HG02870 (cell line): ENCODE measurements around the gene PHYHD1.
A peak's percentile ranks its signal among the peaks of the same experiment; 100 is the strongest.
"Not testable (repeated sequence)": the region's sequence is repeated elsewhere in the genome, so short reads cannot be mapped to it uniquely, and the experiment has no call there.

Experiments
- ATAC-seq: cut with Tn5 transposase; IDR thresholded peaks from one replicate; pipeline ENCODE4 v1.9.1; 2021; ENCODE audit warnings: mild to moderate bottlenecking, moderate library complexity; ENCODE audit not compliant: unreplicated experiment

The PHYHD1 gene

GRCh38 chr9:128919402-128920089 is 1.2 kb upstream of the PHYHD1 start:
- ATAC-seq: no peak

DNA sequence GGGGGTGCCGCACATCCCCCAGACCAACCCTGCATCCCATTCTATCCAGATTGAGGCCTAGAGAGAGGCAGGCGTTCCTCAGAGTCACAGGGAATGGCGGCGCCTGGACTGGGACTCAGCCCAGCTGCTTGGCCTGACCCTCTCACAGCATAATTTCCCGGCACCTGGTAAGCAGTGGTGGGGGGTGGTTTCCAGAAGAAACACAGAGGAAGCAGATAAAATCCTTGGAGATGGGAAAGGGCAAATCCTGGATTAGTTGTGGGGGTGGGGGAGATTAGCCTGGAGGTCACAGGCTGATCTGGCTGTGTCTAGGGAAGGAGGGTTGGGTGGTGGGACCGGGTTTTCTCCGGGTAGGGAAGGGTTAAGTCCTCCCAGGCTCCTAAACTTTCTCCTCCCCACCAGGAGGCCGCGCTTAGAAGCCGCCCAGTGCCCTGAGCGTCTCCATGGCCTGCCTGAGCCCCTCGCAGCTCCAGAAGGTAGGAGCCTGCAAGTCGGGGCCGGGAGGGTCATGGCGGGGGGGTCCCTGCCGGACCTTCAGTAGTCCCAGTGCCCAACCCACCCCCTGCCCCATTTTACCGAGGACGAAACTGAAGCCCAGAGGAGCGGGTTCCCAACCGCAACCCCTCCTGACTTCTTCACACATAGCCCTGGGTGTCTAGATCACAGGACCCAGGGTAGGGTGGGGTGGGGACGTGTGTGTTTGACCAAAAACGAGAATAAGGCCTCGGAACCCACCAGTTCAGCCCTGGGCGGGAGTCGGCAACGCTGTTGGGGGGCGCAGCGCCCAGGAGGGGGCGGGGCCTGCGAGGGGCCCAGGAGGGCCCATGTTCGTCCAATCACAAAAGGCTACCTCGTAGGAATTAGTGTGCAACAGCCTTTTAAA is 1.3 kb downstream of the PHYHD1 start:
- ATAC-seq: no peak

GRCh38 chr9:128923493-128923883 is 2.7 kb downstream of the PHYHD1 start:
- no peak for ATAC-seq

GRCh38 chr9:128927731-128928411 is 7.1 kb downstream of the PHYHD1 start:
- no peak for ATAC-seq

DNA sequence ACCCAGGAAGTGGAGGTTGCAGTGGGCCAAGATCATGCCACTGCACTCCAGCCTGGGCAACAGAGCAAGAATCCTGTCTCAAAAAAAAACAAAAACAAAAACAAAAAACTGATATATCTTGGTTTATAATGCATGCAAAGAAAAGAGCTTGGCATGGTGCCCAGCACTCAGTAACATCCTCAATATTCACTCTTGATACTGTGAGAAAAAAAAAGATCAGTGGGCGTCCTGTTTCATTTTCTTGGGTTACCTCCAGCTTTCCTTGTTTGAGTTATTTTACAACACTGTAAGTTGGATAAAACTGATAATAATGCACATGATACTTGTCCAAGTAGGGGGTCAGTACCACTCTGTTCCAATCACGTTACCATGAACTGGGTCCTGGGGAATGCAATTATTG is 7.8 kb downstream of the PHYHD1 start:
- no peak for ATAC-seq

- ATAC-seq: no peak
These were observed 8.8 kb downstream of the PHYHD1 start for GRCh38 chr9:128929560-128929959.

GRCh38 chr9:128933731-128934130 is 12.9 kb downstream of the PHYHD1 start:
- ATAC-seq: no peak

- no peak for ATAC-seq
These were observed 15.5 kb downstream of the PHYHD1 start for GRCh38 chr9:128936171-128936865.

DNA sequence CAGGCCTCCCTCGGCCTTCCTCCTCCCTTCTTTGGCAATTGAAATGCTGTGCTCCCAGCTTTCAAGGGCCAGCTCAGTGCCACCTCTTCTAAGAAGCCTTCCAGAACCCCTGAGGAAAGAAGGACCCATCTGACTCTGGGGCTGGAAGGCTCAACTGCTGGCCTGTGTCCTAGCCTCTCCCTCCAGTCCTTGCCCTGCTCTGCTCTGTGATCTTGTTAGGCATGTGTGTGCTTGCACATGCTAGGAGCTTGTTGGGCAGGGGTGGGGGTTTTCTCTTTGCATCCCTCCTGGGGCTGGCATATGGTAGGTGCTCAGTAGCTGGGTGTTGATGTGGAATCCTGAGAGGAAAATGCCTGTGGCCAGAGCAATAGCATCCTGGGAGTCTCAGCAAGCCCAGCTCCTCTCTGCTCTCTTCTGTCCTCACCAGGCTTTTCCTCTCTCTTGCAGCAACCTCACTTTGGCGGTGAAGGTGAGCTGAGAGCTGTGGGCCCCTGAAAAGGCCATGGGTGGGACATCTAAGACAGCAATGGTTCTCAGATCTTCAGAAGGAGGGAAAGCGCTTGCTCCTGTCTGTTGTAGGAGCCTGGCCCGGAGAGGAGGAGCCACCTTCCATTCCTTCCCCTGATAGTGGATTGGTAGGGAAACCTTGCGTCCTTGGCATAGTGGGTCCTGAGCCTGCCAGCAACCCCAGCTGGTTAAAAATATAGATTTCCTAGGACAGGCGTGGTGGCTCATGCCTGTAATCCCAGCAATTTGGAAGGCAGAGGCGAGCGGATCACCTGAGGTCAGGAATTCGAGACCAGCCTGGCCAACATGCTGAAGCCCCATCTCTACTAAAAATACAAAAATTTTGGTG is 16.8 kb downstream of the PHYHD1 start:
- ATAC-seq: no peak

DNA sequence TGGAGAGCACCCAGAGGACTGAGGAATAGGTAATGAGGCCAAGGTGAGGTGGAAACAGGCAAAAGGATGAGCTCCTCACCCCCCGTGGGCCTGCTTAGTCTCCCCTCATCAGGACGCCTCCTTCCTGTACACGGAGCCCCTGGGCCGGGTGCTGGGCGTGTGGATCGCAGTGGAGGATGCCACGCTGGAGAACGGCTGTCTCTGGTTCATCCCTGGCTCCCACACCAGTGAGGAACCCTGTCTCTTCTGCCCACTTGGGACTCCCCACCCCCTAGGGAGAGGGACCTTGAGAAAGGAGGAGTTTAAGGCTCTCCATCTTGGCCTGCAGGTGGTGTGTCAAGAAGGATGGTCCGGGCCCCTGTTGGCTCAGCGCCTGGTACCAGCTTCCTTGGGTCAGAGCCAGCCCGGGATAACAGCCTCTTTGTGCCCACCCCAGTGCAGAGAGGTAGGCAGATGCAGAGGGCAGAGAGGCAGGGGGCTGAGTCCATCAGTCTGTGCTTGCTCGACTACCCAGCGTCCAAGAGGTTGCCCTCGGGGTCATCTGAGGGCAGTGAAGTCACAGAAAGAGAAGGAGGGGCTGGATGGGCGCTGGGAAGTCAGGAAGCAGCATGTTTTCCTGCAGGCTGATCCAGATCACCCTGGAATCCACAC is 19.6 kb downstream of the PHYHD1 start:
- no peak for ATAC-seq

DNA sequence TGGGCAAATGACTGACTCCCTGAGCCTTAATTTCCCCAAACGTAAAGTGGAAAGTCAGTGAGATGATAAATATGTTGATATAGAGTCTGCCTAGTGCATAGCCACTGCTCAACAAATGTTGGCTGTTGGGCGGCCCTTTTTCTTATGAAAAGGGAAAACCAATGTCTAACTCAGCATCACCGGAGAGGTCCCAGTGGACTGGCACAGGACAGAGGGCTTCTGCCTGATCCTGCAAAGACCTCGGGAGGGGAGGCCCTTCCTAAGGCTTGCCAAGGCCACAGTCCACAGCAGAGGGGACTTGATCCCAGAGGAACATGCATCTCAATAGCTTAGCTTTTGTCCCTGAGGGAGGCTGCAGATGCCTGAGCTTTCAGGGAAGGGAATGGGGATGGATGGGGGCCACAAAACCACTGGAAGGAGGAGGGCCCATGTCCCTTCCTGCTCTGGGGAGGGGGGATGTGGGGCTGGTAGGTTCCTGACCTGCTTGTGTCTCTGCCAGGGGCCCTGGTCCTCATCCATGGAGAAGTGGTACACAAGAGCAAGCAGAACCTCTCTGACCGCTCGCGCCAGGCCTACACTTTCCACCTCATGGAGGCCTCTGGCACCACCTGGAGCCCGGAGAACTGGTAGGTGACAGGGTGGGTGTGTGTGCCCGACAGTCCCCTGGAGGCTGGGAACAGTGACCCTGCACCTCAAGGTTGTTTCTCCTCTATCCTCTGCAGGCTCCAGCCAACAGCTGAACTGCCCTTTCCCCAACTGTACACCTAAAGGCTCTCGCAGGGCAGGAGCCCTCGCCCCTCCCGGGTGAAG is 20.4 kb downstream of the PHYHD1 start:
- ATAC-seq: no peak

- no peak for ATAC-seq
These were observed 23.2 kb downstream of the PHYHD1 start for GRCh38 chr9:128943832-128944620.

DNA sequence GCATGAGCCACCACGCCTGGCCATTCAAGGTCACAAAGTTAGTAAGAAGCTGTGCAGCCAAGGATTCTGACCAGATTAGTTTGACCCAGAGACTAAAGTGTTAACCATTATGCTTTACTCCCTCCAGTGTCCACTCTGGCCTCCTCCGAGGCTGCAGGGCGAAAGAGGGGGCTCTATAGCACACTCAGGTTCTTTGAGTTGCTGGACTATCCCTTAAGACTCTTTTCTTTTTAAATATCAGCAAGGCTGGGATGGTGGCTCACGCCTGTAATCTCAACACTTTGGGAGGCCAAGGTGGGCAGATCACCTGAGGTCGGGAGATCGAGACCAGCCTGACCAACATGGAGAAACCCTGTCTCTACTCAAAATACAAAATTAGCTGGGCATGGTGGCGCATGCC is 24.2 kb downstream of the PHYHD1 start:
- not testable (repeated sequence) for ATAC-seq

GRCh38 chr9:128945798-128946501 is 25.2 kb downstream of the PHYHD1 start:
- no peak for ATAC-seq

GRCh38 chr9:128946571-128947276 is 25.9 kb downstream of the PHYHD1 start:
- peak; percentile 13 for ATAC-seq

DNA sequence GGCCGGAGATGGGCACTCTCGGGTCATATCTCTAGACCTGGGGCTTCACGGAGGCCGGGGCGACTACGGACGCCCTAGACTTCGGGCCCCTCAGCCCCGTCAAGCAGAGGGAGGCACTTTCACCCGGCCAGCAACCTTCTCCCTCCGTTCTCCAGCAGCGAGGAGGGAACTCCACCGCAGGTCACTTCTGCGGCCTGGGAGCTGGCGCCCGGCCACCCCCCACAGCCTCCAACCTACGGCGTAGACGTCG is 26.4 kb downstream of the PHYHD1 start:
- ATAC-seq: no peak
